Neural progenitor cell (in vitro differentiated cells): ENCODE measurements around the gene PRM2. TPM values are rescaled to one million over a fixed set of nuclear protein-coding genes. Genes with fewer than 3 reads are reported as not detected.
A peak's percentile ranks its signal among the peaks of the same experiment; 100 is the strongest.

ENCODE experiments used
- DNase-seq: peaks from one replicate; pipeline ENCODE4 v3.0.0-alpha.2; 2016; ENCODE audit warnings: low spot score
- H2AFZ ChIP-seq: fragments of 200-600 bp; sonication (generic); replicated peaks from 2 replicates; pipeline ENCODE4 v1.6.1; 2016; ENCODE audit warnings: antibody characterized with exemption
- H3F3A ChIP-seq: fragments of 200-600 bp; sonication (generic); 2 replicates; pipeline ENCODE4 v1.6.1; 2016; ENCODE audit warnings: antibody characterized with exemption, low read depth
- H3K27ac ChIP-seq: fragments of 200-600 bp; sonication (generic); 2 replicates; pipeline ENCODE4 v1.5.1; 2016; ENCODE audit warnings: mild to moderate bottlenecking
- H3K27me3 ChIP-seq: fragments of 200-600 bp; sonication (generic); 2 replicates; pipeline ENCODE4 v1.6.1; 2016; ENCODE audit warnings: mild to moderate bottlenecking, moderate library complexity
- H3K36me3 ChIP-seq: fragments of 200-600 bp; sonication (generic); 2 replicates; pipeline ENCODE4 v1.5.1; 2016
- H3K4me1 ChIP-seq: fragments of 200-600 bp; sonication (generic); 2 replicates; pipeline ENCODE4 v1.6.1; 2016; ENCODE audit warnings: mixed run types
- H3K4me2 ChIP-seq: fragments of 200-600 bp; sonication (generic); 2 replicates; pipeline ENCODE4 v1.6.1; 2016
- H3K4me3 ChIP-seq: fragments of 200-600 bp; sonication (generic); 2 replicates; pipeline ENCODE4 v1.5.1; 2016
- H3K79me2 ChIP-seq: fragments of 200-600 bp; sonication (generic); 2 replicates; pipeline ENCODE4 v1.6.1; 2016; ENCODE audit warnings: low read depth
- H3K9ac ChIP-seq: fragments of 200-600 bp; sonication (generic); 2 replicates; pipeline ENCODE4 v1.6.1; 2016
- H3K9me3 ChIP-seq: fragments of 200-600 bp; sonication (generic); 2 replicates; pipeline ENCODE4 v1.5.1; 2016; ENCODE audit warnings: low read depth
- H4K20me1 ChIP-seq: fragments of 200-600 bp; sonication (generic); 2 replicates; pipeline ENCODE4 v1.6.1; 2016; ENCODE audit warnings: low read depth
- H3K27ac Mint-ChIP-seq: 3 replicates; pipeline ENCODE4 v1.8.0; 2021; ENCODE audit warnings: mixed read lengths
- H3K27me3 Mint-ChIP-seq: 2 replicates; pipeline ENCODE4 v1.8.0; 2022; ENCODE audit warnings: low read depth, mild to moderate bottlenecking, inconsistent platforms, moderate library complexity, mixed read lengths; ENCODE audit not compliant: insufficient read depth
- H3K36me3 Mint-ChIP-seq: 3 replicates; pipeline ENCODE4 v1.8.0; 2021; ENCODE audit warnings: mixed read lengths
- H3K4me1 Mint-ChIP-seq: 3 replicates; pipeline ENCODE4 v1.8.0; 2021; ENCODE audit warnings: mixed read lengths
- H3K4me3 Mint-ChIP-seq: 3 replicates; pipeline ENCODE4 v1.8.0; 2021; ENCODE audit warnings: mild to moderate bottlenecking, moderate library complexity, mixed read lengths
- H3K9me3 Mint-ChIP-seq: 3 replicates; pipeline ENCODE4 v1.8.0; 2020; ENCODE audit warnings: mixed read lengths
- CTCF ChIP-seq: fragments of 200-600 bp; sonication (generic); IDR thresholded peaks from 2 replicates; pipeline ENCODE4 v1.5.1; 2017; ENCODE audit warnings: antibody characterized with exemption, mild to moderate bottlenecking
- EZH2 ChIP-seq: fragments of 200-600 bp; sonication (generic); IDR thresholded peaks from 2 replicates; pipeline ENCODE4 v1.6.1; 2017; ENCODE audit warnings: antibody characterized with exemption, mild to moderate bottlenecking, moderate library complexity
- EZH2phosphoT487 ChIP-seq: fragments of 200-600 bp; sonication (generic); IDR thresholded peaks from 2 replicates; pipeline ENCODE4 v1.6.1; 2017; ENCODE audit warnings: antibody characterized with exemption
- total RNA-seq: library from RNA; depleted of rRNA; stranded (reverse); fragments of >200 nt; gene quantifications from 2 replicates; pipeline ENCODE4 v1.2.3, GENCODE V29; 2015; ENCODE audit warnings: low replicate concordance

The PRM2 gene
- total RNA-seq, 1 donor from 2014 or later, result not detected

- Histone ChIP-seq H3K9me3 (no peaks in the 10 kb centered on the region), H2AFZ (peak overlapping the region; percentile 37), H3K4me1 (peaks cover 8% of the 10 kb centered on the region), H3K27me3 (no peaks in the 10 kb centered on the region), H3K4me2 (peak overlapping the region; percentile 4), H3K4me3 (no peak overlapping the region), H3K9ac (no peak overlapping the region), H3F3A (no peaks in the 10 kb centered on the region), H3K27ac (no peak overlapping the region), H4K20me1 (no peaks in the 10 kb centered on the region), H3K79me2 (no peaks in the 10 kb centered on the region), H3K36me3 (no peaks in the 10 kb centered on the region)
- Mint-ChIP-seq H3K9me3 (no peaks in the 10 kb centered on the region), H3K4me1 (peaks cover 30% of the 10 kb centered on the region), H3K4me3 (no peak overlapping the region), H3K27me3 (peaks cover 5% of the 10 kb centered on the region), H3K36me3 (no peaks in the 10 kb centered on the region), H3K27ac (no peak overlapping the region)
- DNase-seq, result peak; percentile 53
- no peak for TF ChIP-seq EZH2
- TF ChIP-seq CTCF, result no peak
- no peak for TF ChIP-seq EZH2phosphoT487
Observed at GRCh38 chr16:11297492-11298142, 21.3 kb upstream of the PRM2 start.

GRCh38 chr16:11296706-11297491 is 20.6 kb upstream of the PRM2 start:
- no peak overlapping the region for H2AFZ ChIP-seq
- H3K9ac ChIP-seq, result no peak overlapping the region
- H3K36me3 Mint-ChIP-seq, result no peaks in the 10 kb centered on the region
- no peaks in the 10 kb centered on the region for H3K9me3 Mint-ChIP-seq
- TF ChIP-seq EZH2 (no peak), CTCF (no peak), EZH2phosphoT487 (no peak)
- no peaks in the 10 kb centered on the region for H4K20me1 ChIP-seq
- H3K27me3 Mint-ChIP-seq, result peaks cover 5% of the 10 kb centered on the region
- no peak overlapping the region for H3K27ac Mint-ChIP-seq
- H3K79me2 ChIP-seq, result no peaks in the 10 kb centered on the region
- no peak for DNase-seq
- no peak overlapping the region for H3K4me3 ChIP-seq
- no peaks in the 10 kb centered on the region for H3K9me3 ChIP-seq
- H3K4me1 Mint-ChIP-seq, result peaks cover 34% of the 10 kb centered on the region
- no peak overlapping the region for H3K4me3 Mint-ChIP-seq
- H3K27me3 ChIP-seq, result no peaks in the 10 kb centered on the region
- H3K4me1 ChIP-seq, result peaks cover 8% of the 10 kb centered on the region
- peaks cover 2% of the 10 kb centered on the region for H3F3A ChIP-seq
- peak overlapping the region; percentile 4 for H3K4me2 ChIP-seq
- no peak overlapping the region for H3K27ac ChIP-seq
- H3K36me3 ChIP-seq, result no peaks in the 10 kb centered on the region

GRCh38 chr16:11296351-11296705 is 20.0 kb upstream of the PRM2 start:
- Histone ChIP-seq H2AFZ (no peak overlapping the region), H3K27me3 (no peaks in the 10 kb centered on the region), H4K20me1 (no peaks in the 10 kb centered on the region), H3K4me1 (peaks cover 8% of the 10 kb centered on the region), H3K9me3 (no peaks in the 10 kb centered on the region), H3K4me2 (no peak overlapping the region), H3K9ac (no peak overlapping the region), H3K79me2 (no peaks in the 10 kb centered on the region), H3F3A (peaks cover 6% of the 10 kb centered on the region), H3K36me3 (no peaks in the 10 kb centered on the region), H3K27ac (no peak overlapping the region), H3K4me3 (no peak overlapping the region)
- Mint-ChIP-seq H3K36me3 (no peaks in the 10 kb centered on the region), H3K27ac (no peak overlapping the region), H3K4me3 (no peak overlapping the region), H3K4me1 (peaks cover 36% of the 10 kb centered on the region), H3K9me3 (no peaks in the 10 kb centered on the region), H3K27me3 (peaks cover 2% of the 10 kb centered on the region)
- TF ChIP-seq EZH2 (no peak), EZH2phosphoT487 (no peak), CTCF (no peak)
- no peak for DNase-seq
